CD4-positive, alpha-beta memory T cell (primary cell): Measurements from ENCODE around the gene FAM193A. TPM values are rescaled to one million over a fixed set of nuclear protein-coding genes. Genes with fewer than 3 reads are reported as not detected.
"Not testable (repeated sequence)": the region's sequence is repeated elsewhere in the genome, so short reads cannot be mapped to it uniquely, and the experiment has no call there.

Source experiments
- CTCF ChIA-PET: fragments of 350-600 bp; sonication (Branson Sonifier 250); formaldehyde crosslinking; loops from one replicate; lab custom pipeline; 2021; ENCODE audit warnings: inconsistent platforms; ENCODE audit not compliant: partially characterized antibody; lab: Charles Lee
- POLR2A ChIA-PET: fragments of 350-600 bp; sonication (Branson Sonifier 250); formaldehyde crosslinking; loops from one replicate; lab custom pipeline; 2021; ENCODE audit not compliant: partially characterized antibody; lab: Charles Lee
- DNase-seq, 5 donors: peaks; one replicate each; pipeline versions ENCODE4 v3.0.0 to v3.0.0-alpha.2; 2020 to 2022; ENCODE audit warnings: mixed read lengths in 1 of 5
- H3K27ac ChIP-seq: one replicate; pipeline ENCODE4 v1.7.0; 2013; ENCODE audit warnings: low read depth, low read length
- H3K27me3 ChIP-seq: 2 replicates; pipeline ENCODE4 v1.7.0; 2013; ENCODE audit warnings: mild to moderate bottlenecking, low read length, moderate library complexity; ENCODE audit not compliant: insufficient read depth
- H3K36me3 ChIP-seq: 2 replicates; pipeline ENCODE4 v1.7.0; 2013; ENCODE audit warnings: mild to moderate bottlenecking, low read length, moderate library complexity; ENCODE audit not compliant: insufficient read depth
- H3K4me1 ChIP-seq: 2 replicates; pipeline ENCODE4 v1.7.0; 2013; ENCODE audit warnings: mild to moderate bottlenecking, low read length, moderate library complexity; ENCODE audit not compliant: insufficient read depth
- H3K4me3 ChIP-seq, 2 donors: one replicate each; pipeline ENCODE4 v1.7.0; 2013; ENCODE audit warnings: low read length in 2 of 2, mild to moderate bottlenecking in 1 of 2
- H3K9me3 ChIP-seq, 2 donors: one replicate each; pipeline ENCODE4 v1.7.0; 2013; ENCODE audit warnings: low read length in 2 of 2, control low read depth in 1 of 2; ENCODE audit not compliant: control insufficient read depth in 1 of 2
- H3K27ac Mint-ChIP-seq, 7 donors: one replicate each; pipeline ENCODE4 v1.8.0; 2020 to 2021; ENCODE audit warnings: mixed read lengths in 7 of 7, mild to moderate bottlenecking in 6 of 7, inconsistent platforms in 3 of 7, moderate library complexity in 3 of 7
- H3K27me3 Mint-ChIP-seq, 2 donors: one replicate each; pipeline ENCODE4 v1.8.0; 2020 to 2021; ENCODE audit warnings: mixed read lengths in 2 of 2
- H3K36me3 Mint-ChIP-seq, 2 donors: one replicate each; pipeline ENCODE4 v1.8.0; 2020 to 2021; ENCODE audit warnings: mixed read lengths in 2 of 2, inconsistent platforms in 1 of 2, mild to moderate bottlenecking in 1 of 2
- H3K4me1 Mint-ChIP-seq, 4 donors: one replicate each; pipeline ENCODE4 v1.8.0; 2020 to 2021; ENCODE audit warnings: mixed read lengths in 4 of 4, mild to moderate bottlenecking in 1 of 4
- H3K4me3 Mint-ChIP-seq, 8 donors: one replicate each; pipeline ENCODE4 v1.8.0; 2020 to 2021; ENCODE audit warnings: mixed read lengths in 8 of 8, mild to moderate bottlenecking in 7 of 8, moderate library complexity in 6 of 8, inconsistent platforms in 3 of 8
- H3K9me3 Mint-ChIP-seq, 8 donors: one replicate each; pipeline ENCODE4 v1.8.0; 2020 to 2021; ENCODE audit warnings: mixed read lengths in 8 of 8, mild to moderate bottlenecking in 5 of 8, inconsistent platforms in 3 of 8, moderate library complexity in 1 of 8
- intact Hi-C: fragments of 100-400 bp; cut with micrococcal nuclease; formaldehyde crosslinking; loops from one replicate; pipeline ENCODE4 v1.15.1; 2023
- polyA plus RNA-seq, 2 donors: library from polyadenylated mRNA; unstranded; fragments of 300-500 nt; fragmentation: Illumina TruSeq; gene quantifications; one replicate each; pipeline ENCODE4 v1.2.3, GENCODE V29; 2021
- total RNA-seq, 2 experiments: library from RNA; stranded (reverse); gene quantifications; one replicate each; pipeline ENCODE4 v1.2.3, GENCODE V29; 2021

FAM193A gene
- total and polyA plus RNA-seq, 4 experiments from 2014 or later, result 0.16 to 47.8 (median 26.1) TPM

- H3K27ac ChIP-seq, result no peak overlapping the region
- Mint-ChIP-seq H3K4me1 (peaks cover 1 to 16% (median 12%) of the 10 kb centered on the region in 4 donors), H3K27ac (no peak overlapping the region), H3K4me3 (no peak overlapping the region), H3K36me3 (peaks cover 59 to 68% of the 10 kb centered on the region in 2 donors), H3K9me3 (no peaks in the 10 kb centered on the region), H3K27me3 (no peaks in the 10 kb centered on the region)
- intact Hi-C loops, result no loop called here
- no peaks in the 10 kb centered on the region for H3K9me3 ChIP-seq
- H3K27me3 ChIP-seq, result no peaks in the 10 kb centered on the region
- ChIA-PET CTCF (interaction anchor here (1.0 kb wide), 2 partner anchors 22 to 453 kb away, joined by 3 to 4 read pairs; no protein-coding TSS in a partner anchor), POLR2A (no interaction called here)
- no peak for DNase-seq
- H3K4me1 ChIP-seq, result peaks cover under 1% of the 10 kb centered on the region
- no peak overlapping the region for H3K4me3 ChIP-seq
- H3K36me3 ChIP-seq, result peaks cover 37% of the 10 kb centered on the region
Measured at GRCh38 chr4:2673157-2673556, 136.7 kb downstream of the FAM193A start.

DNA sequence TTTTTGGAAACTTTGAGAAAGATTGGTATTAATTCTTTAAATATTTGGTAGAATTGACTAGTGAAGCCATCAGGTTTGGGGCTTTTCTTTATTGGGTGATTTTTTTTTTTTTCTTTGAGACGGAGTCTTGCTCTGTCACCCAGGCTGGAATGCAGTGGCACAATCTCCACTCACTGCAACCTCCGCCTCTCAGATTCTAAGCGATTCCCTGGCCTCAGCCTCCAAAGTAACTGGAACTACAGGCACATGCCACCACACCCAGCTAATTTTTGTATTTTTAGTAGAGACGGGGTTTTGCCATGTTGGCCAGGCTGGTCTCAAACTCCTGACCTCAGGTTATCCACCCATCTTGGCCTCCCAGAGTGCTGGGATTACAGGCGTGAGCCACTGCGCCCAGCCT is 143.3 kb downstream of the FAM193A start:
- H3K27ac ChIP-seq, H3K4me3 Mint-ChIP-seq, H3K27me3 Mint-ChIP-seq, H3K27ac Mint-ChIP-seq, intact Hi-C loops, POLR2A ChIA-PET, H3K4me1 ChIP-seq, H3K27me3 ChIP-seq, DNase-seq, CTCF ChIA-PET, H3K4me3 ChIP-seq, H3K9me3 ChIP-seq, H3K9me3 Mint-ChIP-seq: not testable (repeated sequence)
- H3K4me1 Mint-ChIP-seq, result peaks cover 5 to 24% (median 9%) of the 10 kb centered on the region in 4 donors
- peaks cover 18% of the 10 kb centered on the region for H3K36me3 ChIP-seq
- peaks cover 65 to 67% of the 10 kb centered on the region in 2 donors for H3K36me3 Mint-ChIP-seq

DNA sequence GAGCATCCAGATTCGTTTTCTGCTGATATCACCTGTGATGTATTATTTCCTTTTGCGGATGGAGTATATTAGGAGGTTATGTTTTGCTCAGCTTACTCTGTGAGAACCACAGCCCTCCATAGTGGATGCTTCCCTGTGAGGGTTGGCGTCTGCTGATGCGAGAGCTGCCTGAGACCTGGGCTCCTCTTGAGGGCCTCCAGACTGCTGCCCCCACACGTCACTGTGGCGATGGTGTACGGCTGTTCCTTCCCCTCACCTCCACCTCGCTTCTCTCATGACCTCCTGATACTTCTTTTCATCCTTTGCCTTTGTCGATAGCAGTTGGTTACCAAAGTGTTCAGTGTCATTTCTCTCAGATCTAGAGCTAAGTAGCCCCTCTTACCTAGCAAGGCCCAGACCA is 148.0 kb downstream of the FAM193A start:
- Histone ChIP-seq H3K27ac (no peak overlapping the region), H3K36me3 (peaks cover 35% of the 10 kb centered on the region), H3K9me3 (no peaks in the 10 kb centered on the region), H3K4me1 (no peaks in the 10 kb centered on the region), H3K27me3 (no peaks in the 10 kb centered on the region), H3K4me3 (no peak overlapping the region)
- Mint-ChIP-seq H3K4me1 (peaks cover 0 to 15% (median 5%) of the 10 kb centered on the region in 4 donors), H3K9me3 (peaks cover 0 to 2% (median 0%) of the 10 kb centered on the region in 8 donors), H3K4me3 (no peak overlapping the region), H3K27ac (no peak overlapping the region), H3K36me3 (peaks cover 55 to 78% of the 10 kb centered on the region in 2 donors), H3K27me3 (no peaks in the 10 kb centered on the region)
- intact Hi-C loops, result no loop called here
- POLR2A ChIA-PET, result no interaction called here
- CTCF ChIA-PET, result no interaction called here
- no peak for DNase-seq

DNA sequence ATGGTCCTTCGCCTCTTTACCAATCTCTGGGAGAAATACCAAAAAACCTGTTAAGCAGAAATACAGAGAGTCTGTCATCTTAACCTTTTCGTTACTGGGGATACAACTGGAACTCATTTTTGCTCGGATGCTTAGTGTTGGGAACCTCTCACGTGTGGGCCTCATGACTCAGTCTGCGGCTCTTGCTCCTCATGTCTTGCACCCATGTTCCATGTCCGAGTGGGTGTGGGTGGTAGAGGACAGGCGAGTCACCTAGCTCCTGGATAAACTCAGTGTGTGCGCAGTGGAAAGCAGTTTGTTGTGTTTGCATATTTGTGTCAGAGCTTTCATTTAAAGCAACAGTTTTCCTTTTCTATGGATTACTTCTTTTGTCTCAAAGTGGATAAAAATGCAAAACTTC is 149.1 kb downstream of the FAM193A start:
- Mint-ChIP-seq H3K27ac (no peak overlapping the region), H3K9me3 (peaks cover 0 to 2% (median 0%) of the 10 kb centered on the region in 8 donors), H3K4me3 (no peak overlapping the region), H3K4me1 (peaks cover 0 to 17% (median 5%) of the 10 kb centered on the region in 4 donors), H3K27me3 (no peaks in the 10 kb centered on the region), H3K36me3 (peaks cover 54 to 81% of the 10 kb centered on the region in 2 donors)
- H3K4me3 ChIP-seq, result no peak overlapping the region
- H3K36me3 ChIP-seq, result peaks cover 36% of the 10 kb centered on the region
- H3K27ac ChIP-seq, result no peak overlapping the region
- H3K4me1 ChIP-seq, result no peaks in the 10 kb centered on the region
- ChIA-PET POLR2A (no interaction called here), CTCF (no interaction called here)
- H3K9me3 ChIP-seq, result no peaks in the 10 kb centered on the region
- H3K27me3 ChIP-seq, result no peaks in the 10 kb centered on the region
- intact Hi-C loops, result no loop called here
- no peak for DNase-seq

- no peaks in the 10 kb centered on the region for H3K27me3 ChIP-seq
- H3K27me3 Mint-ChIP-seq, result no peaks in the 10 kb centered on the region
- H3K36me3 ChIP-seq, result peaks cover 47% of the 10 kb centered on the region
- no peaks in the 10 kb centered on the region for H3K4me1 ChIP-seq
- H3K9me3 Mint-ChIP-seq, result peaks cover 0 to 2% (median 0%) of the 10 kb centered on the region in 8 donors
- intact Hi-C loops, result no loop called here
- no peak for DNase-seq
- no peak overlapping the region for H3K4me3 Mint-ChIP-seq
- no peaks in the 10 kb centered on the region for H3K9me3 ChIP-seq
- no peak overlapping the region for H3K27ac ChIP-seq
- H3K36me3 Mint-ChIP-seq, result peaks cover 51 to 83% of the 10 kb centered on the region in 2 donors
- POLR2A ChIA-PET, result no interaction called here
- CTCF ChIA-PET, result interaction anchor here (1.0 kb wide), 1 partner anchor 467 kb away, joined by 3 read pairs; no protein-coding TSS in a partner anchor
- peaks cover 0 to 11% (median 3%) of the 10 kb centered on the region in 4 donors for H3K4me1 Mint-ChIP-seq
- H3K27ac Mint-ChIP-seq, result peak overlapping the region in 1 of 7 donors; percentile 22
- no peak overlapping the region for H3K4me3 ChIP-seq
Measured at GRCh38 chr4:2686379-2687265, 150.2 kb downstream of the FAM193A start.

- no peak overlapping the region for H3K27ac Mint-ChIP-seq
- POLR2A ChIA-PET, result no interaction called here
- no peak overlapping the region for H3K27ac ChIP-seq
Measured at GRCh38 chr4:2688281-2688680, 151.8 kb downstream of the FAM193A start.

GRCh38 chr4:2688697-2689096 is 152.2 kb downstream of the FAM193A start:
- no peak overlapping the region for H3K27ac ChIP-seq
- no peak overlapping the region for H3K4me3 Mint-ChIP-seq
- peaks cover 0 to 2% (median 0%) of the 10 kb centered on the region in 8 donors for H3K9me3 Mint-ChIP-seq
- H3K27ac Mint-ChIP-seq, result peak overlapping the region in 4 of 7 donors; percentile 5 to 62 (median 48)
- H3K9me3 ChIP-seq, result no peaks in the 10 kb centered on the region
- POLR2A ChIA-PET, result no interaction called here
- H3K27me3 Mint-ChIP-seq, result no peaks in the 10 kb centered on the region
- H3K36me3 ChIP-seq, result peaks cover 60% of the 10 kb centered on the region
- H3K4me3 ChIP-seq, result no peak overlapping the region
- no peaks in the 10 kb centered on the region for H3K4me1 ChIP-seq
- intact Hi-C loops, result no loop called here
- H3K36me3 Mint-ChIP-seq, result peaks cover 56 to 89% of the 10 kb centered on the region in 2 donors
- CTCF ChIA-PET, result no interaction called here
- H3K27me3 ChIP-seq, result no peaks in the 10 kb centered on the region
- H3K4me1 Mint-ChIP-seq, result peaks cover 0 to 9% (median 2%) of the 10 kb centered on the region in 4 donors
- no peak for DNase-seq

More at GRCh38 chr4:2688281-2688680, 151.8 kb downstream of the FAM193A start:
- peaks cover 0 to 10% (median 2%) of the 10 kb centered on the region in 4 donors for H3K4me1 Mint-ChIP-seq
- peaks cover 56% of the 10 kb centered on the region for H3K36me3 ChIP-seq
- no peaks in the 10 kb centered on the region for H3K9me3 ChIP-seq
- peak overlapping the region in 1 of 8 donors; percentile 50 for H3K4me3 Mint-ChIP-seq
- H3K4me3 ChIP-seq, result no peak overlapping the region
- CTCF ChIA-PET, result no interaction called here
- intact Hi-C loops, result no loop called here
- DNase-seq, result no peak
- no peaks in the 10 kb centered on the region for H3K4me1 ChIP-seq
- H3K36me3 Mint-ChIP-seq, result peaks cover 56 to 89% of the 10 kb centered on the region in 2 donors
- no peaks in the 10 kb centered on the region for H3K27me3 ChIP-seq
- peaks cover 0 to 2% (median 0%) of the 10 kb centered on the region in 8 donors for H3K9me3 Mint-ChIP-seq
- H3K27me3 Mint-ChIP-seq, result no peaks in the 10 kb centered on the region
